Duodenal mucosa (tissue), 2 donors: Measurements from ENCODE around the gene RSBN1L.

Source experiments
- H3K27ac ChIP-seq: one replicate; pipeline ENCODE4 v1.7.0; 2013; ENCODE audit warnings: low read depth, low read length
- H3K27me3 ChIP-seq, 2 donors: one replicate each; pipeline ENCODE4 v1.7.0; 2013; ENCODE audit warnings: low read length in 2 of 2, control low read depth in 1 of 2; ENCODE audit not compliant: insufficient read depth in 2 of 2, control insufficient read depth in 1 of 2
- H3K36me3 ChIP-seq, 2 donors: one replicate each; pipeline ENCODE4 v1.7.0; 2013; ENCODE audit warnings: low read length in 2 of 2, control low read depth in 1 of 2; ENCODE audit not compliant: insufficient read depth in 2 of 2, control insufficient read depth in 1 of 2
- H3K4me1 ChIP-seq, 2 donors: one replicate each; pipeline ENCODE4 v1.7.0; 2013; ENCODE audit warnings: low read length in 2 of 2, control low read depth in 1 of 2; ENCODE audit not compliant: insufficient read depth in 2 of 2, control insufficient read depth in 1 of 2
- H3K4me3 ChIP-seq, 2 donors: one replicate each; pipeline ENCODE4 v1.7.0; 2013; ENCODE audit warnings: low read length in 2 of 2, low read depth in 1 of 2
- H3K9ac ChIP-seq, 2 donors: one replicate each; pipeline ENCODE4 v1.7.0; 2013; ENCODE audit warnings: low read length in 2 of 2, low read depth in 1 of 2
- H3K9me3 ChIP-seq, 2 donors: one replicate each; pipeline ENCODE4 v1.7.0; 2013; ENCODE audit warnings: low read length in 2 of 2, control low read depth in 1 of 2; ENCODE audit not compliant: control insufficient read depth in 1 of 2

Gene RSBN1L

GRCh38 chr7:77797734-77798393 is 101.6 kb downstream of the RSBN1L start:
- H3K4me3 ChIP-seq: peak overlapping the region; percentile 85 to 99
- peaks cover 3 to 9% of the 10 kb centered on the region in 2 donors for H3K36me3 ChIP-seq
- no peaks in the 10 kb centered on the region for H3K9me3 ChIP-seq
- peaks cover 20 to 32% of the 10 kb centered on the region in 2 donors for H3K4me1 ChIP-seq
- peak overlapping the region; percentile 78 for H3K27ac ChIP-seq
- no peaks in the 10 kb centered on the region for H3K27me3 ChIP-seq
- H3K9ac ChIP-seq: peak overlapping the region; percentile 82 to 91

GRCh38 chr7:77798394-77799077 is 102.3 kb downstream of the RSBN1L start, which contains the start of the genes PHTF2 and TMEM60:
Gene PHTF2 (plus strand): TSS chr7:77798773.
Gene TMEM60 (minus strand): TSS chr7:77798434. CDS start chr7:77794373, 4,061 bp downstream.
- Histone ChIP-seq H3K27me3 (no peaks in the 10 kb centered on the region), H3K36me3 (peaks cover 3 to 7% of the 10 kb centered on the region in 2 donors), H3K9me3 (no peaks in the 10 kb centered on the region), H3K4me3 (peak within 1 kb of the TSS; percentile 88 to 99), H3K9ac (peak within 1 kb of the TSS; percentile 82 to 91), H3K27ac (peak within 1 kb of the TSS; percentile 78), H3K4me1 (peaks cover 20 to 32% of the 10 kb centered on the region in 2 donors)

- no peaks in the 10 kb centered on the region for H3K36me3 ChIP-seq
- H3K4me1 ChIP-seq: peaks cover 20 to 32% of the 10 kb centered on the region in 2 donors
- H3K27ac ChIP-seq: peak overlapping the region; percentile 69
- H3K9me3 ChIP-seq: no peaks in the 10 kb centered on the region
- H3K9ac ChIP-seq: peak overlapping the region; percentile 66 to 76
- peak overlapping the region; percentile 88 to 99 for H3K4me3 ChIP-seq
- H3K27me3 ChIP-seq: no peaks in the 10 kb centered on the region
Measured at GRCh38 chr7:77799078-77799964, 103.1 kb downstream of the RSBN1L start.

- Histone ChIP-seq H3K4me3 (peak overlapping the region; percentile 88 to 99), H3K9ac (peak overlapping the region in 1 of 2 donors; percentile 6)
Measured at GRCh38 chr7:77800158-77800557, 103.9 kb downstream of the RSBN1L start.

GRCh38 chr7:77800730-77801129 is 104.5 kb downstream of the RSBN1L start:
- Histone ChIP-seq H3K9me3 (no peaks in the 10 kb centered on the region), H3K4me3 (no peak overlapping the region), H3K27ac (no peak overlapping the region), H3K9ac (peak overlapping the region in 1 of 2 donors; percentile 6), H3K27me3 (no peaks in the 10 kb centered on the region), H3K36me3 (no peaks in the 10 kb centered on the region), H3K4me1 (peaks cover 20 to 32% of the 10 kb centered on the region in 2 donors)

More at GRCh38 chr7:77800158-77800557, 103.9 kb downstream of the RSBN1L start:
- Histone ChIP-seq H3K27me3 (no peaks in the 10 kb centered on the region), H3K9me3 (no peaks in the 10 kb centered on the region), H3K36me3 (no peaks in the 10 kb centered on the region), H3K4me1 (peaks cover 20 to 32% of the 10 kb centered on the region in 2 donors), H3K27ac (no peak overlapping the region)

GRCh38 chr7:77802557-77803405 is 106.5 kb downstream of the RSBN1L start:
- Histone ChIP-seq H3K36me3 (no peaks in the 10 kb centered on the region), H3K27me3 (no peaks in the 10 kb centered on the region), H3K4me1 (peaks cover 6 to 18% of the 10 kb centered on the region in 2 donors), H3K9ac (no peak overlapping the region), H3K4me3 (no peak overlapping the region), H3K27ac (no peak overlapping the region), H3K9me3 (peaks cover 0 to 13% of the 10 kb centered on the region in 2 donors)

GRCh38 chr7:77806425-77806824 is 110.2 kb downstream of the RSBN1L start:
- H3K27ac ChIP-seq: no peak overlapping the region
- H3K4me1 ChIP-seq: no peaks in the 10 kb centered on the region
- no peaks in the 10 kb centered on the region for H3K27me3 ChIP-seq

GRCh38 chr7:77808517-77808916 is 112.3 kb downstream of the RSBN1L start:
- H3K36me3 ChIP-seq: no peaks in the 10 kb centered on the region
- H3K27me3 ChIP-seq: no peaks in the 10 kb centered on the region
- H3K9me3 ChIP-seq: peaks cover 0 to 13% of the 10 kb centered on the region in 2 donors
- H3K4me3 ChIP-seq: no peak overlapping the region
- H3K27ac ChIP-seq: no peak overlapping the region
- no peak overlapping the region for H3K9ac ChIP-seq
- H3K4me1 ChIP-seq: no peaks in the 10 kb centered on the region

More at GRCh38 chr7:77806425-77806824, 110.2 kb downstream of the RSBN1L start:
- Histone ChIP-seq H3K9ac (no peak overlapping the region), H3K36me3 (no peaks in the 10 kb centered on the region), H3K9me3 (peaks cover 0 to 13% of the 10 kb centered on the region in 2 donors), H3K4me3 (no peak overlapping the region)
